OCI-LY7 (cell line): ENCODE results near the gene NUTM1. TPM values are rescaled to one million over a fixed set of nuclear protein-coding genes. Genes with fewer than 3 reads are reported as not detected.
"Not testable (repeated sequence)": the region's sequence is repeated elsewhere in the genome, so short reads cannot be mapped to it uniquely, and the experiment has no call there.

Experiments
- BruUV-seq: library from RNA; stranded (reverse); fragments of 400-500 nt; replicated peaks from 2 replicates; lab custom pipeline; 2021; lab: Mats Ljungman, UMichigan
- CTCF ChIA-PET: fragments of 300-600 bp; sonication (Branson Sonifier 250); formaldehyde crosslinking; loops from one replicate; lab custom pipeline; 2022; ENCODE audit warnings: antibody characterized with exemption; ENCODE audit not compliant: unreplicated experiment; lab: Charles Lee
- POLR2A ChIA-PET: fragments of 300-600 bp; sonication (Branson Sonifier 250); formaldehyde crosslinking; loops from one replicate; lab custom pipeline; 2022; ENCODE audit warnings: antibody characterized with exemption; lab: Charles Lee
- DNase-seq: peaks from one replicate; pipeline ENCODE4 v3.0.0-alpha.2; 2015; ENCODE audit warnings: low spot score
- H2AFZ ChIP-seq: fragments of 200-600 bp; sonication (generic), shearing (Covaris generic); 2 replicates; pipeline ENCODE4 v1.6.1; 2014; ENCODE audit warnings: mild to moderate bottlenecking, antibody characterized with exemption, low read length, moderate library complexity
- H3K27ac ChIP-seq: fragments of 200-600 bp; sonication (generic); 2 replicates; pipeline ENCODE4 v1.5.1; 2014; ENCODE audit warnings: mixed run types, low read depth, mild to moderate bottlenecking, moderate library complexity, low read length, inconsistent platforms; ENCODE audit not compliant: poor library complexity, severe bottlenecking
- H3K36me3 ChIP-seq: fragments of 200-600 bp; sonication (generic); 2 replicates; pipeline ENCODE4 v1.6.1; 2014; ENCODE audit warnings: mild to moderate bottlenecking, antibody characterized with exemption, low read length, moderate library complexity, mixed read lengths; ENCODE audit not compliant: insufficient read depth
- H3K4me1 ChIP-seq: fragments of 200-600 bp; sonication (generic); 2 replicates; pipeline ENCODE4 v1.5.1; 2014; ENCODE audit warnings: mild to moderate bottlenecking, low read length; ENCODE audit not compliant: insufficient read depth, poor library complexity, severe bottlenecking
- H3K4me2 ChIP-seq: fragments of 200-600 bp; sonication (generic); 2 replicates; pipeline ENCODE4 v1.6.1; 2014; ENCODE audit warnings: mild to moderate bottlenecking, low read length
- H3K4me3 ChIP-seq: fragments of 200-600 bp; sonication (generic); 2 replicates; pipeline ENCODE4 v1.5.1; 2014; ENCODE audit warnings: mild to moderate bottlenecking, low read depth, low read length; ENCODE audit not compliant: poor library complexity, severe bottlenecking
- H3K79me2 ChIP-seq: fragments of 200-600 bp; sonication (generic); 2 replicates; pipeline ENCODE4 v1.6.1; 2016; ENCODE audit warnings: low read depth, mild to moderate bottlenecking, low read length, moderate library complexity, mixed read lengths; ENCODE audit not compliant: insufficient read depth
- H3K9me2 ChIP-seq: fragments of 200-600 bp; sonication (generic); 2 replicates; pipeline ENCODE4 v1.6.1; 2016; ENCODE audit warnings: mild to moderate bottlenecking, low read length, mixed read lengths; ENCODE audit not compliant: insufficient read depth
- H3K9me3 ChIP-seq: fragments of 200-600 bp; sonication (generic); 2 replicates; pipeline ENCODE4 v1.6.1; 2014; ENCODE audit warnings: mild to moderate bottlenecking, mixed run types, low read length, mixed read lengths
- H4K20me1 ChIP-seq: fragments of 200-600 bp; sonication (generic); 2 replicates; pipeline ENCODE4 v1.6.1; 2014; ENCODE audit warnings: mild to moderate bottlenecking, antibody characterized with exemption, low read length, moderate library complexity, mixed read lengths; ENCODE audit not compliant: insufficient read depth
- EZH2phosphoT487 ChIP-seq: fragments of 200-600 bp; sonication (generic); IDR thresholded peaks from 2 replicates; pipeline ENCODE4 v1.6.1; 2018; ENCODE audit warnings: low read depth, borderline replicate concordance, mild to moderate bottlenecking, mixed run types, antibody characterized with exemption, low read length, moderate library complexity, mixed read lengths
- intact Hi-C: fragments of 100-400 bp; cut with micrococcal nuclease; formaldehyde crosslinking; loops from one replicate; pipeline ENCODE4 v1.10.0; 2022; ENCODE audit not compliant: unreplicated experiment
- total RNA-seq, 2 experiments: library from RNA; depleted of rRNA in 1 of 2; stranded (reverse); fragments of >200 nt in 1 of 2; shearing (Covaris generic) in 1 of 2; gene quantifications; 2 replicates each; pipeline ENCODE4 v1.2.3, GENCODE V29; 2014 to 2022
- TF ChIP-seq, protein P1 (sequence below): fragments of 200-600 bp; sonication (generic); conservative IDR thresholded peaks from 2 replicates; pipeline ENCODE4 v1.5.1; 2014; ENCODE audit warnings: mild to moderate bottlenecking, antibody characterized with exemption, low read length, moderate library complexity, mixed read lengths

NUTM1 gene
- total RNA-seq, 2 experiments from 2014 or later, result not detected

DNA sequence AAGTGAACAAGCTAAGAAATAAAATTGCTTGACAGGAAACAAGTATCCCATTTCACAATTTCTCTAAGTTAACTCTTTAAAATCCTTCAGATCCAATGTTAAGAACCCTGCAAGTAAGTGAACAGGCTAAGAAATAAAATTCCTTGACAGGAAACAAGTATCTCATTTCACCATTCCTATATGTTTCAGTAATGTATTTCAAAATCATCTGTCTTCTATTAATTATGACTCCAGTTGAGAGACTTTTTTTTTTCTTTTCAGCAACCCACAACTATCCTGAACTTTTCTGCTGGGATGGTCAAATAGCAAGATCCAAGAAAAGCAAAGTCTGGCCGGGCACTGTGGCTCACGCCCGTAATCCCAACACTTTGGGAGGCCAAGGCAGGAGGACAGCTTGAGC lies 3.2 kb upstream of the NUTM1 start:
- Histone ChIP-seq H4K20me1 (no peaks in the 10 kb centered on the region), H3K27ac (no peak overlapping the region), H3K4me3 (no peak overlapping the region), H3K9me3 (no peaks in the 10 kb centered on the region), H3K36me3 (peaks cover 35% of the 10 kb centered on the region), H3K9me2 (no peaks in the 10 kb centered on the region), H3K4me1 (peaks cover 34% of the 10 kb centered on the region), H3K4me2 (no peak overlapping the region), H3K79me2 (peaks cover 21% of the 10 kb centered on the region), H2AFZ (no peak overlapping the region)
- intact Hi-C loops, result loop anchor here (5.0 kb wide), 1 partner anchor 128 kb away; the partner anchor contains the start of gene KATNBL1
- BruUV-seq, result no TSS peak
- ChIA-PET POLR2A (interaction anchor here (1.2 kb wide), 1 partner anchor 28 kb away, joined by 4 read pairs; the partner anchor contains the start of gene LPCAT4), CTCF (no interaction called here)
- TF ChIP-seq, protein P1, sequence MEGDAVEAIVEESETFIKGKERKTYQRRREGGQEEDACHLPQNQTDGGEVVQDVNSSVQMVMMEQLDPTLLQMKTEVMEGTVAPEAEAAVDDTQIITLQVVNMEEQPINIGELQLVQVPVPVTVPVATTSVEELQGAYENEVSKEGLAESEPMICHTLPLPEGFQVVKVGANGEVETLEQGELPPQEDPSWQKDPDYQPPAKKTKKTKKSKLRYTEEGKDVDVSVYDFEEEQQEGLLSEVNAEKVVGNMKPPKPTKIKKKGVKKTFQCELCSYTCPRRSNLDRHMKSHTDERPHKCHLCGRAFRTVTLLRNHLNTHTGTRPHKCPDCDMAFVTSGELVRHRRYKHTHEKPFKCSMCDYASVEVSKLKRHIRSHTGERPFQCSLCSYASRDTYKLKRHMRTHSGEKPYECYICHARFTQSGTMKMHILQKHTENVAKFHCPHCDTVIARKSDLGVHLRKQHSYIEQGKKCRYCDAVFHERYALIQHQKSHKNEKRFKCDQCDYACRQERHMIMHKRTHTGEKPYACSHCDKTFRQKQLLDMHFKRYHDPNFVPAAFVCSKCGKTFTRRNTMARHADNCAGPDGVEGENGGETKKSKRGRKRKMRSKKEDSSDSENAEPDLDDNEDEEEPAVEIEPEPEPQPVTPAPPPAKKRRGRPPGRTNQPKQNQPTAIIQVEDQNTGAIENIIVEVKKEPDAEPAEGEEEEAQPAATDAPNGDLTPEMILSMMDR, result no peak
- TF ChIP-seq EZH2phosphoT487, result no peak
- DNase-seq, result no peak

DNA sequence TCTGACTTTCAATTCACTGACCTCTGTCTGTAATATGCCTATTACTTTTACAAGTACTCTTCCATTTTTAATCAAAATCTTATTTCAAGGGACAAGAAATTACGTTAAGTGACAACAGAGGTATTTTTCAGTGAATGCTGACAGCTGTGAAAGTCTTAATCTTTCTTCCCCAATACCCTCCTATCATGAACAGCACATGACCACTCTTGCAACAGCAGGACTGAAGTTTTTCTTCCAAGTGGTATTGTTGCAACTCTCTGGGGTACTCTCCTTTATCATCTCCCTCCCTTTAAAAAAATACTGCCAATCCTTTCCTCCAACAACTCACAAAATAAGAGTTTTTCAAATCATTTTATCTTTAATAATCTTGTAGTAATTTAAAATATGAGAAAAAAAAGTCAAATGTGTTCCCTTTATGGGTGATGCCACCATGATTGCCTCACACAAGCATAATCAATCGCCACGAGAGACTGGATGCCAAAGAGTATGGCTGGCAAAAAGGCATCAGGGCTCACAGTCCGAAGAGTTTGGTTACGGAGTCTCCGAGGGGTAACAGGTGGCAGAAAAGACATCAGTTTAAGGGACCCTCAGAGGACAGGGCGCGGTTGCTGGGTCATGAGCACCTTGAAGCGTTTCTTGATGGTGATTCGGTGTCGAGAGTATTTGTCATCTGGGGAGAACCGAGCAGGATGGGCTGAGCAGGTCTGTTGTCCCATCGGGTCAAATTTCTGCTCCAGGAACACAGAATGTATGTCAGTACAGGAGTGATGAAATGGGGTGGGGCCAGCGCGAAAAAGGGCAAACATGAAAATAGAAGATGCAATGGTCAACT lies 1.5 kb upstream of the NUTM1 start:
- Histone ChIP-seq H3K79me2 (peaks cover 19% of the 10 kb centered on the region), H3K36me3 (peaks cover 35% of the 10 kb centered on the region), H3K4me3 (peak overlapping the region; percentile 91), H2AFZ (no peak overlapping the region), H3K9me3 (no peaks in the 10 kb centered on the region), H4K20me1 (no peaks in the 10 kb centered on the region), H3K27ac (no peak overlapping the region), H3K4me1 (peaks cover 18% of the 10 kb centered on the region), H3K9me2 (no peaks in the 10 kb centered on the region), H3K4me2 (peak overlapping the region; percentile 65)
- TSS peak; percentile 71 for BruUV-seq
- ChIA-PET CTCF (no interaction called here), POLR2A (no interaction called here)
- no peak for TF ChIP-seq EZH2phosphoT487
- TF ChIP-seq, protein P1, result no peak
- intact Hi-C loops, result loop anchor here (2.0 kb wide), 2 partner anchors 241 to 247 kb away; partner anchors contain the start of gene EMC7
- no peak for DNase-seq

DNA sequence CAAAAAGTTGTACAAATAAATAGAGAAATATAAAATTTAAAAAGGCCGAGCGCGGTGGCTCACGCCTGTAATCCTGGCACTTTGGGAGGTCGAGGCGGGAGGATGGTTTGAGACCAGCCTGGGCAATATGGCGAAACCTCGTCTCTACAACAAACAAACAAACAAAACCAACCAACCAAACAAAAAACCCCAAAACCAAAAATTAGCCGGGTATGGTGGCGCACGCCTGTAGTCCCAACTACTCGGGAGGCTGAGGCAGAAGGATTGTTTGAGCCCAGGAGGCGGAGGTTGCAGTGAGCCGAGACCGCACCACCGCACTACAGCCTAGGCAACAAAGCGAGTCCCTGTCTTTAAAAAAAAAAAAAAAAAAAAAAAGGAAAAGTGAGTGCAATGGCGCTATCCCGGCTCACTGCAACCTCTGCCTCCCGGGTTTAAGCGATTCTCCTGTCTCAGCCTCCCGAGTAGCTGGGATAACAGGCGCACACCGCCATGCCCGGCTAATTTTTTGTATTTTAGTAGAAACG lies 840 bp upstream of the NUTM1 start:
- POLR2A ChIA-PET, result interaction anchor here (1.1 to 1.3 kb wide), 2 partner anchors 24 to 25 kb away, joined by 3 to 5 read pairs; partner anchors contain the start of gene LPCAT4
- peak overlapping the region; percentile 91 for H3K4me3 ChIP-seq
- H3K9me3 ChIP-seq, H4K20me1 ChIP-seq, H3K9me2 ChIP-seq, DNase-seq, CTCF ChIA-PET, BruUV-seq: not testable (repeated sequence)
- peaks cover 19% of the 10 kb centered on the region for H3K79me2 ChIP-seq
- peaks cover 12% of the 10 kb centered on the region for H3K4me1 ChIP-seq
- peak overlapping the region; percentile 97 for H2AFZ ChIP-seq
- peak overlapping the region; percentile 78 for H3K27ac ChIP-seq
- intact Hi-C loops, result loop anchor here (2.0 kb wide), 2 partner anchors 241 to 247 kb away; partner anchors contain the start of gene EMC7
- peaks cover 35% of the 10 kb centered on the region for H3K36me3 ChIP-seq
- peak overlapping the region; percentile 65 for H3K4me2 ChIP-seq
